ENCODE results near the gene TLCD2.

DNA sequence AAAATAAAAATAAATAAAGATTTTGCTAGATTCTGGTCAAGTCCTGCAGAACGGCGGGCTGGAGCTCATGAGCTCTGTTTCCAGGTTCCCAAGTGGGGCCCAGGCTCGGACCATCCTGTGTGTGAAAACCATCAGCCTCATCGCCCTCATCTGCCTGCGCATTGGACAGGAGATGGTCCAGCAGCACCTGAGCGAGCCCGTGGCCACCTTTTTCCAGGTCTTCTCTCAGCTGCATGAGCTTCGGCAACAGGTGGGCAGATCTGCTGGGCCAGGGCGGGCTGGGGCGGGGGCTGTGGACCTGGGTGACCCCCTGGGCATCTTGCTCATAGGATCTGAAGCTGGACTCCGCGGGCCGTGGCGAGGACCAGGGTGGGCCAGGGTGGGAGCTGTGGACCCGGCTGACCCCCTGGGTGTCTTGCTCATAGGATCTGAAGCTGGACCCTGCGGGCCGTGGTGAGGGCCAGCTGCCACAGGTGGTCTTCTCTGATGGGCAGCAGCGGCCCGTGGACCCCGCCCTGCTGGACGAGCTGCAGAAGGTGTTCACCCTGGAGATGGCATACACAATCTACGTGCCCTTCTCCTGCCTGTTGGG, 22.2 kb upstream of the TLCD2 start:
- TF ChIP-seq, protein P1, sequence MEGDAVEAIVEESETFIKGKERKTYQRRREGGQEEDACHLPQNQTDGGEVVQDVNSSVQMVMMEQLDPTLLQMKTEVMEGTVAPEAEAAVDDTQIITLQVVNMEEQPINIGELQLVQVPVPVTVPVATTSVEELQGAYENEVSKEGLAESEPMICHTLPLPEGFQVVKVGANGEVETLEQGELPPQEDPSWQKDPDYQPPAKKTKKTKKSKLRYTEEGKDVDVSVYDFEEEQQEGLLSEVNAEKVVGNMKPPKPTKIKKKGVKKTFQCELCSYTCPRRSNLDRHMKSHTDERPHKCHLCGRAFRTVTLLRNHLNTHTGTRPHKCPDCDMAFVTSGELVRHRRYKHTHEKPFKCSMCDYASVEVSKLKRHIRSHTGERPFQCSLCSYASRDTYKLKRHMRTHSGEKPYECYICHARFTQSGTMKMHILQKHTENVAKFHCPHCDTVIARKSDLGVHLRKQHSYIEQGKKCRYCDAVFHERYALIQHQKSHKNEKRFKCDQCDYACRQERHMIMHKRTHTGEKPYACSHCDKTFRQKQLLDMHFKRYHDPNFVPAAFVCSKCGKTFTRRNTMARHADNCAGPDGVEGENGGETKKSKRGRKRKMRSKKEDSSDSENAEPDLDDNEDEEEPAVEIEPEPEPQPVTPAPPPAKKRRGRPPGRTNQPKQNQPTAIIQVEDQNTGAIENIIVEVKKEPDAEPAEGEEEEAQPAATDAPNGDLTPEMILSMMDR (conservative IDR thresholded peaks at IDR 0.05 in 1 of 2, IDR thresholded peaks at IDR 0.05 in 1 of 2; ENCODE audit: extremely low read depth in 1 of 2, insufficient read depth in 1 of 2, low read depth in 1 of 2, low read length in 2 of 2): no peak
- TF ChIP-seq EZH2 (IDR thresholded peaks at IDR 0.05; ENCODE audit: borderline replicate concordance, low read length): no peak
